Activated CD8-positive, alpha-beta T cell treated with anti-CD3 and anti-CD28 coated beads for 36 hours (primary cell): ENCODE results near the gene CD22. TPM values are rescaled to one million over a fixed set of nuclear protein-coding genes. Genes with fewer than 3 reads are reported as not detected.

Source experiments
- ATAC-seq: fragments of 200-7000 bp; cut with Tn5 transposase; one replicate; pipeline ENCODE4 v1.10.0; 2021; ENCODE audit warnings: mild to moderate bottlenecking, moderate library complexity
- CTCF ChIA-PET: fragments of 350-600 bp; sonication (Branson Sonifier 250); formaldehyde crosslinking; loops from one replicate; lab custom pipeline; 2021; ENCODE audit warnings: antibody characterized with exemption; lab: Charles Lee
- POLR2A ChIA-PET: fragments of 350-600 bp; sonication (Branson Sonifier 250); formaldehyde crosslinking; loops from one replicate; lab custom pipeline; 2021; ENCODE audit warnings: antibody characterized with exemption; lab: Charles Lee
- DNase-seq: peaks from one replicate; pipeline ENCODE4 v3.0.0-alpha.2; 2020
- H3K27ac Mint-ChIP-seq: one replicate; pipeline ENCODE4 v1.8.0; 2021; ENCODE audit warnings: mild to moderate bottlenecking, mixed read lengths
- H3K27me3 Mint-ChIP-seq: one replicate; pipeline ENCODE4 v1.8.0; 2021; ENCODE audit warnings: mixed read lengths
- H3K36me3 Mint-ChIP-seq: one replicate; pipeline ENCODE4 v1.8.0; 2021; ENCODE audit warnings: low read depth, mixed read lengths
- H3K4me1 Mint-ChIP-seq: one replicate; pipeline ENCODE4 v1.8.0; 2021; ENCODE audit warnings: low read depth, mixed read lengths
- H3K4me3 Mint-ChIP-seq: one replicate; pipeline ENCODE4 v1.8.0; 2021; ENCODE audit warnings: mild to moderate bottlenecking, moderate library complexity, mixed read lengths
- H3K9me3 Mint-ChIP-seq: one replicate; pipeline ENCODE4 v1.8.0; 2021; ENCODE audit warnings: mixed read lengths
- CTCF ChIP-seq: fragments of 200-600 bp; IDR thresholded peaks from one replicate; pipeline ENCODE4 v1.8.0; 2022; ENCODE audit warnings: antibody characterized with exemption, mild to moderate bottlenecking
- intact Hi-C: fragments of 100-400 bp; cut with micrococcal nuclease; formaldehyde crosslinking; loops from one replicate; pipeline ENCODE4 v1.10.0; 2022
- total RNA-seq, 2 experiments: library from RNA; stranded (reverse); gene quantifications; one replicate each; pipeline ENCODE4 v1.2.3, GENCODE V29; 2021

The CD22 gene
- total RNA-seq, 2 experiments from 2014 or later, result 2.3 to 2.8 TPM

- no peak for ATAC-seq
- no peak for TF ChIP-seq CTCF
- POLR2A ChIA-PET, result no interaction called here
- Mint-ChIP-seq H3K27me3 (peaks cover 3% of the 10 kb centered on the region), H3K4me3 (no peak overlapping the region), H3K4me1 (peaks cover 10% of the 10 kb centered on the region), H3K9me3 (no peaks in the 10 kb centered on the region), H3K27ac (no peak overlapping the region), H3K36me3 (no peaks in the 10 kb centered on the region)
- intact Hi-C loops, result no loop called here
- DNase-seq, result no peak
- CTCF ChIA-PET, result interaction anchor here (1.4 kb wide), 1 partner anchor 193 kb away, joined by 3 read pairs; no protein-coding TSS in a partner anchor
Observed at GRCh38 chr19:35316560-35316959, 12.4 kb upstream of the CD22 start.

- TF ChIP-seq CTCF, result no peak
- Mint-ChIP-seq H3K27ac (no peak overlapping the region), H3K4me3 (no peak overlapping the region), H3K36me3 (no peaks in the 10 kb centered on the region), H3K9me3 (peaks cover 2% of the 10 kb centered on the region), H3K4me1 (peaks cover 10% of the 10 kb centered on the region), H3K27me3 (peaks cover 4% of the 10 kb centered on the region)
- POLR2A ChIA-PET, result interaction anchor here (0.7 to 0.8 kb wide), 2 partner anchors 15 to 140 kb away, joined by 3 read pairs; no protein-coding TSS in a partner anchor
- DNase-seq (no peak), ATAC-seq (no peak)
- CTCF ChIA-PET, result interaction anchor here (0.9 to 1.4 kb wide), 3 partner anchors 36 to 192 kb away, joined by 3 to 4 read pairs (median 3); no protein-coding TSS in a partner anchor
- intact Hi-C loops, result no loop called here
Observed at GRCh38 chr19:35317464-35318043, 11.4 kb upstream of the CD22 start.

GRCh38 chr19:35318679-35319448, 10.1 kb upstream of the CD22 start:
- intact Hi-C loops, result no loop called here
- POLR2A ChIA-PET, result no interaction called here
- Mint-ChIP-seq H3K4me1 (peaks cover 10% of the 10 kb centered on the region), H3K36me3 (no peaks in the 10 kb centered on the region), H3K27ac (no peak overlapping the region), H3K27me3 (peaks cover 4% of the 10 kb centered on the region), H3K9me3 (peaks cover 2% of the 10 kb centered on the region), H3K4me3 (no peak overlapping the region)
- ATAC-seq (peak; percentile 62), DNase-seq (peak; percentile 41)
- no peak for TF ChIP-seq CTCF
- CTCF ChIA-PET, result interaction anchor here (0.9 kb wide), 1 partner anchor 34 kb away, joined by 3 read pairs; no protein-coding TSS in a partner anchor

- Mint-ChIP-seq H3K4me3 (no peak overlapping the region), H3K27me3 (peaks cover 4% of the 10 kb centered on the region), H3K27ac (no peak overlapping the region), H3K36me3 (no peaks in the 10 kb centered on the region), H3K9me3 (peaks cover 2% of the 10 kb centered on the region), H3K4me1 (peaks cover 10% of the 10 kb centered on the region)
- POLR2A ChIA-PET, result no interaction called here
- CTCF ChIA-PET, result interaction anchor here (0.6 kb wide), 1 partner anchor 176 kb away, joined by 3 read pairs; no protein-coding TSS in a partner anchor
- DNase-seq, result no peak
- peak; percentile 37 for ATAC-seq
- intact Hi-C loops, result no loop called here
- no peak for TF ChIP-seq CTCF
Observed at GRCh38 chr19:35320065-35320713, 8.8 kb upstream of the CD22 start.
